NT2/D1 (cell line): ENCODE results near the gene MCTP1.

Source experiments
- SUZ12 ChIP-seq: IDR thresholded peaks from 2 replicates; pipeline ENCODE4 v1.6.1; 2011; ENCODE audit not compliant: insufficient read length, insufficient read depth; ENCODE audit errors: extremely low read depth
- YY1 ChIP-seq: IDR thresholded peaks from 2 replicates; pipeline ENCODE4 v1.6.1; 2011; ENCODE audit not compliant: insufficient read length, insufficient read depth

- TF ChIP-seq YY1, result no peak
- TF ChIP-seq SUZ12, result no peak
Measured at GRCh38 chr5:95086927-95087815, 197.7 kb downstream of the MCTP1 start.
